ENCODE data around the gene GPX8.

Gene GPX8

DNA sequence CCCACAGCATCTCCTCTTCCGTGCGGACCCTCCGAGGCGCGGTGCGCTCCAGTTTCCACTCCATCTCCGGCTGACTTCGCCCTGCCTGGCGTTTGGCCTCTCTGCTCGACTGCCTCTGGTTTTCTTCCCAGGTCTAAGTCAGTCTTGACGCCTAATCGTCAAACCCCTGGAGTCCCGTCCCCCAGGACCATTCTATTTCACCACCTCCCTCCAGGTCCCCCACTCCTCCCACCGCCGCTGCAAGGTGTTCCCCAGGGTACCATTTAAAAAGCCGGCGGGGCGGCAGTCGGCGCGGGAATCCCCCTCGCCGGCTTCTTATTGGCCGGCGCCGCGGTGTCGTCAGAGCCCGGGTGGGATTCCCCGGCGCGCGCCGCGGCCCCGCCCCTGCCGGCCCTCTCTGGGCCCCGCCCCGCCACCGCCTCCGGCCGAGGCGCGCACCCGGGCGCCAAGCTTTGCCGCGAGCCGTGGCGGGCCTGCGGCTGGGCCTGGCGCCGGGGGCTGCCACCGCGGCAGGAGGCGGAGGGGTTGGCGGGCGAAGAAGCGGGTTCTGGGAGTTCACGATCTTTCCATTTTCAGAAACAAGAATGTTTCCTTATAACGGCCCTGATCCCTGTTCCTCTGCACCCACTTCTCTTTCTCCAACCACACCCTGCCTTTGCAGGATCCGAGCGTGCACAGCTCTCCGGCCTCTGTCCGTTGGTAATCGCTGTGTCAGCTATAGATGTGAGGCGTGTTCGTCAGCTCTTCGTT lies 13.1 kb downstream of the GPX8 start, which contains the start of gene CDC20B:
CDC20B (minus strand) TSS at position 241 of the 750 bp plus-strand sequence; CDS start at position 64, 177 bp downstream.
- peak; percentile 70 for DNase-seq

DNA sequence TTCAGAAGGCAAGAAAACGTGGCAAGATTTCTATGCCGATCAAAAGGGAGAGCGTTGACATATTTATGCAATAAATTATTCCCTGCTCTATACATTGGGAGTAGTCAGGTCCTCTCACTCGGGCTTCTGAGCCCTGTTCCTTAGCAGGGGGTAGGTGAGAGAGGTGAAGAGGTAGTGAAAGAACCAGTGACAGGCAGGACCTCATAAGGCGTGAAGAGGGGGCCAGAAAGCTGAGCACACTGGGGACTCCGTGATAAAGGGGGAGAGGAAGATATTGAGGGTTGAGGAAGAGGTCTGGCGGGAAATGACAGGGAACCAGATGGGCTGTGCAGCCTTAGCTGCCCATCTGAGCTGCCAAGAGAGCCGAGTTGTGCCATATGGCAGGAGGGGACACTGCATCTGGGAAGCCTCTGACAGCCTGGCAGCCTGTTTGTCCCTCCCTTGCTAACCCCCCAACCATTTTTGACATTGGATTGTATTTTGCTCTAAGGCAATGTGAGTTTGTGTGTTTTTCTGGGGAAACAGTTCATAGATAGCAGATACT lies 13.8 kb downstream of the GPX8 start:
- no peak for DNase-seq

DNA sequence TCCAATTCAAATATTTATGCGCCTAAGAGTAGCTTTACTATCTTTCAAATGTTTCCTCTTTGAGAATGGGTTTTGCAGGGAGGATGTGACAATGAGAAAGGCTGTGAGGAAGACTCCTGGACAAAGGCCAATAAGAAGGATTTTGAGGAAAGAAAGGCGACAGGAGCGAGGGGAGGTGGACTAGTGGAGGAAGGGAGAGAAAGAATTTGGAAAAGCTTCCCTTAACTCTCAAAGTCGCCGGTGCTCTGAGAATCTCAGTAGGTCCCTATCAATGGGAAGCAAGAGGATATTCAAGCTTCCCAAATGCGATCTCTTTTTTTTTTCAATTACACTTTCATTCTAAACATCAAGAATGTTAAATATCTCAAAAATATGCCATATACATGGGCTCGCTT lies 15.8 kb downstream of the GPX8 start:
- DNase-seq, result no peak

DNA sequence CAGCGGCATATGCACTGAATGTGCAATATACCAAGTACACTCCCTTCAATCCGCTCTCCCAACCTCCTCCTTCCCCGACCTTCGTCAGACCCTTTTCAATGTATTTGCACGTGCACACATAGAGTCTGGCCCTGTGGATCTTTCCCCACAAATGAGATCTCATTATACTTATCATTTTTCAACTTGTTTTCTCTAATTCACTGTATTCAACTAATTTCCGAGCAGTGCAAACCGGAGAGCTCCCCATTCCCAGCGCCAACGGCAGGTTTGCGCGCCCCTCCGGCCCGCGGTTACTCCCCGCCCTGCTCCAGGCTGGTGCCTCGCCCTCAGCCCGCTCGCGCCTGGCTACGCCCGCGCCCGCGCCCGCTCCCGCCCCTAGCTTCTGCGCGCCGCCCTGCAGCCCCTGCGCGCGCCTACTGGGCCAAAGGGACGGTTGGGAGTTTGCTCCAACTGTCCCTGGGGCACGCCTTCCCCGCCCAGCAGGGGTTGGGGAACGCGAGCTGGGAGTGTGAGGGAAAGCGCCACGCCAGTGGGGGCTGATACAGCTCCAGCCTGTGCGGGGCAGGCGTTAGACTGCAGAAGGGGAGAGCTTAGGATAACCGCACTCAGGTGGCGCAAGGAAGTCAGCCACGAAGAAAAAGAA lies 16.3 kb downstream of the GPX8 start:
- no peak for DNase-seq

DNA sequence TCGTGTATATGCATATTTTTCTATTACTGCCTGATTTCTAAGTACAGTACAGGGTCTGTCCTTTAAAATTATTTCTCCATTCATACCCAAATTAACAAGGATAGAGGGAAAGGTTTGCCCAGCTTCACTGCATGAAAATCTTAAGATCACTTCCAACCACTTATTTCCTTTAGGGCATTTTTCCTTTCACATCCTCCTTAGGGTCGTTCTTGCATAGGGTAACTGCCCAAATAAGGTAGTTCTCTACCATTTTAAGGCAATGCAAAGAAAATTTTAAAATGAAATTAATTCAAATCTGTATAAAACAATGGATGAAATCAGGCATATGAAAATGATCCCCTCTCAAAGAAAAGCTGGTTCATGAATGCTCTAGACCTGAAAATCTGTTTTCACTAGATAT lies 17.1 kb downstream of the GPX8 start:
- DNase-seq, result no peak

DNA sequence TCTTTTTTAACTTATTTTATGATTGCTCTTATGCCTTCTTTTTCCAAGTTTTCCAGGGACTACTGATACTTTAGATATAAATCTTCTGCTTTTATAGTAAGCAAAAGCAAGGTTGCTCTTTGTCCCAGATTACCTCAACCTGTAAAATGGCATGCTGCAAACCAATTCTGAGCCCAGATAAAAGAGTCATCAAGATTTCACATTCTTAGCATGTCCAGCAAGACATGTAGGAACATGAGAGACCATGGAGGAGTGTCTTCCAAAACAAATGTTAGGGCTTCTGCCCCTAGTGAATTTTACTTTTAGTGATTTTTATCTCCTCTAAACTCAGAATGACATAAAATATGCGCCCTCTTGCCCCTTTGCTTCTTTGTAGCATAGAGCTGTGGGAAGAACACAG lies 20.0 kb downstream of the GPX8 start:
- no peak for DNase-seq

DNA sequence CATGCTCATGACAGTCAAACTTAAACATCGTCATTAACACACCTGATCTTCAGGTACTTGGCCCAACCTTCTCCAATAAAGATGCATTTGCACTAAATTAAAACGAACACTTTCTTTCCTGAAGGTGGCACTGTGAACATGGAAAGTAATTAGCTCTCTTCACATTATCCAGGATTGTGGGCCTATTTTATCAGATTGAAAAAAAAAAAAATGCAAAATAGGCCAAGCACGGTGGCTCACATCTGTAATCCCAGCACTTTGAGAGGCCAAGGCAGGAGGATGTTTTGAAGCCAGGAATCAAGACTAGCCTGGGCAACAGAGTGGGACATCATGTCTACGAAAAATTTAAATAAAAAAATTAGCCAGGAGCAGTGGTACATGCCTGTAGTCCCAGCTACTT lies 27.4 kb downstream of the GPX8 start:
- DNase-seq, result no peak

DNA sequence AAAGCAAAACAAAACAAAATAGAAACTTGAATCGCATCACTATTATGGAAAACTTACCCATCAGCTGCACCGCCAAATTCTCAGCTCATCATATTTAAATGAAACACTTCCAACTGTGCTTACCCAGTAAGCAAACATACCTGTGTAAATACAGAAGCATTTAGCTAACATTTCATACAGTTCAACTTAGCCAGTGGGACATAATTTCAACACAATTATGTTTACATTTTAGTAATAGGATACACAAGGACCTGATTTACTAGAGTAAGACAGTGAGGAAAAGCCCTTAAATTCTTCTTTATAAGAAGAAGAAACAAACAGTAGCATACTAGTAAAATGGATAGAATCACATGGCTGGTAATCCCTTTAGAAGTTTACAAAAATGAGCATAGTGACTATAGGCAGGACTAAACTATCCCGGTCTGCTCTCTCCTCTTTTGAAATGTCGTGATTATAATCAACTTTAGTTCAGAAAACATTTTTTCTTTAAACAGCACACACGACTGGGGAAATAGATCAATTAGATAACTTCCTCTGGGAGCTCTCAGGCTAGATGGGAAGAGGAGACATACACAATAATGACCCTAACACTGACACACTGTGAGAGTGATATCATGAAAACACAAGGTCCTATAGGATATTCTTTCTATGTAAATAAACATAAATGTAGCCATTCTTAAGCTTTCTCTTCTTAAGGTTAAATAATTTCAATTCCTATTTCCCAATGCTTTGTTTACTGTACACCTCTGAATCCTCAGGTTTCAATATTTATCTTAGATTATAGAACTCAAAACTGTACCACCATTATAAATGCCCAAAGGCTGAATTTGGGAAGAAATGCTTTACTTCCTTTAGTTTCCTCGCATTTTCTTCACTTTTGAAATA lies 28.9 kb downstream of the GPX8 start:
- DNase-seq, result no peak

DNA sequence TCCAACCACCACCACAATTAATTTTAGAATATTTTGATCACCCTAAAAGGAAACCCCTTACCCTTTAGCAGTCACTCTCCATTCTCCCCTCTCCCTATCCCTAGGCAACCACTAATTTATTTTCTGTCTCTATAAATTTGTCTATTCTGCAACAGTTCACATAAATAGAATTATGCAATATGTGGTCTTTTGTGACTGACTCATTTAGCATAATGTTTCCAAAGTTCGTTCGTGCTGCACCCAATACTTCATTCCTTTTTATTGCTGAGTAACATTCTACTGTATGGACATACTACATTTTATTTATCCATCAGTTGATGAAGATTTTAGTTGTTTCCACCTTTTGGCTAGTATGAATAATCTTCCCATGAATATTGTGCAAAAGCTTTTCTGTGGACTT lies 31.2 kb downstream of the GPX8 start:
- no peak for DNase-seq

DNA sequence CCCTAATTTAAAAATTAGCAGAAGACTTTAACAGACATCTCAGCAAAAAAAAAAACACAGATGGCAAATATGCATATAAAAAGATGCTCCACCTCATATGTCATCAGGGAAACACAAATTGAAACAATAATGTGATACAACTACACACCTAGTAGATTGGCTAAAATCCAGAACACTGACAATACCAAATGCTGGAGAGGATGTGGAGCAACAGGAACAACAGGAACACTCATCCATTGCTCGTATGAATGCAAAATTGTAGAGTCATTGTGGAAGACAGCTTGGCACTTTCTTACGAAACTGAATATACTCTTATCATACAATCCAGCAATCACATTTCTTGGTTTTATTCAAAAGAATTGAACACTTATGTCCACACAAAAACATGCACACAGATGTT lies 45.0 kb downstream of the GPX8 start:
- DNase-seq, result no peak

DNA sequence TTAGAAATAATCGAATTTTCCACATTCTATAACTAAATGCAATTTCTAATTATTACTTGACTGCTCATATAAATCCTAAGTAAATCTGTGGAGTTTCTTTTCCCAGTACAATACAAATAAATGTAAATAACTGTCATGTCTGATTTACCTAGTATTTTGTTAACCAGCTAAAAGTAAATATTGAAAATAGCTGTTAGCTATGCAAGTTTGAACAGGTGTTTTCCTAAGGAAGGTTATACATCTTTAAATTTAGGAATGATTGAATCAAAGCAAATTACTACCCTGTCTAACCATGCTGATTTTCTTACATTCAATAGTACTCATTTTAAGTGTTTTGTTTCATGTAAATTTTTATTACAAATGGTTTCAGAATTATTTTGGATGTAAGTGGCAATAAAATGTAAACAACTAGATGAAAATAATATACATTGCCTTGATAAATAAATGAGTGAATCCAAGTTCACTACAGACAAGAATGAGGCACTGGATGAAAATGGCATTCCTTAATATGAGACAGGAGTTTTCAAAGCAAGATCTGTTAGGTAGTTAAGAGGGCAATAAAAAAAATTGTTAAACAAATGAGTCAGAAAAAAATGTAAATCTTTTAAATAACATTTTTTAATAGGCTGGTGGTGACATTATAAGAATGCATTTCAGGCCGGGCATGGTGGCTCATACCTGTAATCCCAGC lies 51.4 kb downstream of the GPX8 start:
- no peak for DNase-seq
